COLO668 (cell line): ENCODE data around the gene BLACAT1.

Experiments used
- DNase-seq: peaks from one replicate; lab custom pipeline; 2025; ENCODE audit not compliant: unreplicated experiment; lab: John Stamatoyannopoulos, UW

Gene BLACAT1

DNA sequence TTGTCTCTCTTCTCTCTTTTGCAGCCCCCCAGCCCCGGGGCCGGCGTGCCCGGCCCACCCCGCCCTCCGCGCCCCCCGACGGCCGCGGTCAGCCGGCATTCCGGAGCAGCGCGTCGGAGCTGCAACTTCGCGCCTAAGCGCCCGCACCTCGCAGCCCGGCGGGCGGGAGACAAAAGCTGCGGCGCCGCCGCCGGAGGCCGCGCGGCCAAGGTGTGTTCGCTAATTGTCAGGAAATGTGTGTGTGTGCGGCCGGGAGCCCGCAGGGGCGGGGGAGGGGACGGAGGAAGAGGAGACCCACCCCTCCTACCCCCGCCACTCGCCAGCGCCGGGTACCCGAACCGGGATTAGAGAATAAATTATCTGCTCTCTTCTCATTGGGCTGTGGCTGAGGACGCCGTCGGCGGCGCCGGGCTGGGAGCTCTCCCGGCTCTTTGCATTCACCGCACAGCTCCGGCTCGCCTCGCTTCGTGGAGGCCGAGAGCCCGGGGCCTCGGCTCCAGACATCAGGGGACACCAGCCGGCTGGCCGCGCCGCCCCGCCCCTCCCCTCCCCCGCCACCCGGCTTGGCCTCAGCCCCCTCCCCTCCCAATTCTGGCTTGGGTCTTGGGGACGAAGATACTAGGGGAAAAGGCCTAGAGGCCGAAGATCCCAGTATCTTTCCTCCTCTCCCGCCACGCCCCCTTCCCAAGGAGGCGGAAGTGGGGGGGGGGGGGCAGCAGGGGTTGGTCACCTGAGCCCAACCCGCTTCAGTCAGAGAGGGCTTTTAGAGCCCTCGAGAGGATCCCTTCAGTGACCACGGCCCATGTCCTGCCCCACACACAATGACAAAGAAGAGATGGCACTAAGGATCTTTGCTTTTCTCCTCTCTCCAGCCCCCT, 1.3 kb upstream of the BLACAT1 start:
- peak; percentile 78 for DNase-seq

DNA sequence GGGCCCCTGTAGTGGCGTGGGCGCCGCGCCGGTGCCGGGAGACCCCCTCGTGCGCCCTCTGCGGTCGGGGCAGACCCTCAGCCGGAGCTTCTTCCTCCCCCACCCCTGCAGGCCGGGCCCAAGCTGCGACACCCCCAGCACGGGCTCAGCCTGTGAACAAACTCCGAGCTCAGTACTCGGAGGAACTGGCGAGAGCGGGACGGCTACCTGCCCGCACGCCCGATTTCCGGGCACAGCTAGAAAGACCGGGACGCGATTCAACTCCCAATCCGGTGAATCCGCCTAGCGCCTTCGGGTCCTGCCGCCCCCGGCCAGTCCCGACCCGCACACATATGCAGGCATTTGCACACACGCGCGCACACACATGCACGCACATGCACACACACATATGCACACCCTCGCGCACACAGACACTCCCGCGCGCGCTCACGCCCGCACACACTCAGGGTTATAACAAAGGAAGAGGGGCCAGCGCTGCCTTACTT, 580 bp upstream of the BLACAT1 start:
- DNase-seq = peak; percentile 48

DNA sequence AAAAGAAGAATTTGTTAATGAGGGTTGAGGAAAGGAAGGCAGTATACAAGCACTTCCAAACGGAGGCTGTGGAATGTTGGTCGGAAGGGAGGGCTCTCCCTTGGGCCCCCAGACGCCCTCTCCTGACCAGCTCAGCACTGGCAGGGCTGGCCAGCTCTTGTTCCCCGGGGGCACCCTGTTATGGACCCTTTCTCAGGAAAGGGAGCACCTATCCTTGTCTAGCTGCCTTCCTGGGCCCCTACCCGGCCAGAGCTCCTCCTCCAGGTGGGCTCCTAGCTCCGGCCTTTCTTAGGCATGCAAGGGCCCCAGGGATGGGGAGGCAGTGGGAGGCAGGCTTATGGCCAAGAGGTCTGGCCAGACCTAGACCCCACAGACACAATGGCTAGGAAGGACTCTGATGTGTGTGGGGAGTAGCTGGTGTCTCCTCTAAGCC, 926 bp downstream of the BLACAT1 start:
- DNase-seq = no peak

DNA sequence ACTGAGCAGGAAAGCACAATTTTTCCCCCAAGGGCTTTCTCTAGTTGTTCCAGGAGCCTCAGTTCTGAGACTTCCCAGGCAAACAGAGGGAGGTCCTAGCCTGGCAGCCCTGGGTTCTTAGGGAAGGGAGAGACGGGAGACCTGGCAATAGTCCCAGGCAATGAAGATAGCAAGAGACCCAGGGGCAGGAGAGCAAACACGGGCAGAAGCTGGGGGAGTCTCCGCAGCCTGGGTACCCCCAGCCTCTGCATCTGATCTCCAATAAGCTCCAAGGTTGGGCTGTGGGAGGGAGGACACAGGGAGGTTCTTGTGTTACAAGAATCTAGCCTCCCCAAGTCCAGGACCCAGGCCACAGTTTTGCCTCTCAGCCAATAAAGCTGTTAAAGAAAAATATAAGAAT, 2.4 kb downstream of the BLACAT1 start:
- DNase-seq = no peak

DNA sequence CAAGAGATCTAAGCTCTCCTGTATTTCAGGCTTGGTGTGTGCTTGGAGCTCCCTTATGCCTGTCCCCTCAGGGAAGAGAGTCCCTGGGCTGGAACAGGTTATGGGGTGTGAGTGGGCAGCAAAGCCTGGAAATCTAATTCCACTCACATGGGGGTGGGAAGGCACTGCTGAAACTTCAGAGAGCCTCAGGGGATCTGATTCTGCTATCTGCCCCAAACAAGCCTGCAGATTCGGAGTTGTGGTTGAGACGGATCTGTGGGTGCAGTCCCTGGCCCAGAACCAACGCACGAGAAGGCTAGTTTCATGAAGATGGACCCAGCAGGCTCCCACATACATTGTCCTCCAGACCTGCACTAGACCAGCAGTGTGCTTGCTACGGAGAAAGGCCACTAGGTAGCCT, 2.9 kb downstream of the BLACAT1 start:
- no peak for DNase-seq

DNA sequence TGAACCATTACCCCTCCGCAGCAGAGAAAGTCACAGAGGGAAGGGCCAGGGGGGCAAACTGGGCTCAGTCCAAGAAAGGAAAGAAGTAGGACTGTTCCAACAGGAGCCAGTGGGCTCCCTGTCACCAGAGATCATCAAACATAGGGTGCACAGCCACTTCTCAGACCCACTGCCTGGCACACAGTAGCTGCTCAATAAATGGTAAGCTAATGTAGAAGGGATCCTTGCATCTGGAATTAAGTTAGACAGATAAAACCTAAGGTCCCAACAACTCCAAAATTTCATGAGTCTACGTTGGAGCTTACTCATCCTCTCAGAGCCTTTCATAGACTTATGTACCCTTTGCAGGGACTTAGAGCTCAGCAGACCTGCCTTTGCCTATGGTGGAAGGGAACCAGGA, 3.5 kb downstream of the BLACAT1 start:
- DNase-seq = no peak

DNA sequence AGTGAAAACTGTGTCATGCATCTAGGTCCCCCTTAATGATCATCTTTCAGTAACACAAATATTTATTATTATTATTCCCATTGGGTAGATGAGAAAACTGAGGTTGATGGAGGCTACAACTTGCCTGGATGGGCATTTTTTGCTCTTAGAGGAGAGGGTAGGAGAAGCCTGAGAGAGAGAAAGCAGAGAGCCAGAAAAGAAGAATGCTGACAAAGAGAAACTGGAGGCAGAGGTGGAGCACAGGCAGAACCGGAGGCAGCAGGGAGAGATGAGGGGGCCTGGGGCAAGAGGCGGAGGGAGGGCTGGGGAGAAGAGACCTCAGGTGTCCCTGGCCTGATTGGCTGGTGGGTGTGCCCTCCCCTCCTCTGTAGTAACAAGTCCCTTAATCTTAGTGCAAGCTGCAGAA, 4.1 kb downstream of the BLACAT1 start:
- no peak for DNase-seq

DNA sequence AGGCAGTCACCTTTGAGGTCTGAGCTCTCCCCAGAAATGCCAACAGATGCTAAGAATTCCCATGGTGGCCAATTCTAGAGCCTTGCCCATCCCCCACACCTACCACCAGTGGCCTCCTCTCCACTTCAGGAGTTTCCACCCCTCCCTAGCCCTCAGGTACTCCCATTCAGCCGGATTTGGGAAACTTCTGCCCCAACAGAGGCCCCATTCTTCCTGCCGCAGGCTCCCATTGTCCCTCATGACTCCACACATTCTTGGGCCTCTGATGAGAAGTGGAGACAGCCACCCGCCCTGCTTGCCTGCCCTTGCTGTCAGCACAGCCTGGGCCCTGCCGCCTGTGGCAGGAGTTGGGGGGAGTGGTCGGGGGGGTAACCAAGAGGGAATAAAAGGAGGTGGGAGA, 4.6 kb downstream of the BLACAT1 start:
- DNase-seq = no peak

DNA sequence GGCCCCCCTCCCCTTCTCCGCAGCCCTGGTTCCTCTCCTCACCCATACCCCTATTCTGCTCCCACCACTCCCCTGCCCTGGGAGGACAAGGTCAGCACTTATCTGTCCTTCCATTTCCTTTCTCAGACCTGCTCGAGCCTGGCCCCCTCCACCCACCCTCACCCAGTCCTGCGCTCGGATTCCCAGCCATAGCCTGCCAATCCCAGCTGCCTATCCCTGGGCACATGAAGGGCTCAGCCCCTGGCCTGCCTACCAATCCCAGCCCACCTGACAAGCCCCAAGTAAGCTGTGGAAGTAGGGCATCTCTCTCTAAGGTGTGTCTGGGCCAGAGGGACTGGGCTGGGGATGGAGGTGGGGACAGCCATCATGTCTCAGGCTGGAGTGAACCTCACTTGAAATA, 5.4 kb downstream of the BLACAT1 start:
- DNase-seq = no peak

DNA sequence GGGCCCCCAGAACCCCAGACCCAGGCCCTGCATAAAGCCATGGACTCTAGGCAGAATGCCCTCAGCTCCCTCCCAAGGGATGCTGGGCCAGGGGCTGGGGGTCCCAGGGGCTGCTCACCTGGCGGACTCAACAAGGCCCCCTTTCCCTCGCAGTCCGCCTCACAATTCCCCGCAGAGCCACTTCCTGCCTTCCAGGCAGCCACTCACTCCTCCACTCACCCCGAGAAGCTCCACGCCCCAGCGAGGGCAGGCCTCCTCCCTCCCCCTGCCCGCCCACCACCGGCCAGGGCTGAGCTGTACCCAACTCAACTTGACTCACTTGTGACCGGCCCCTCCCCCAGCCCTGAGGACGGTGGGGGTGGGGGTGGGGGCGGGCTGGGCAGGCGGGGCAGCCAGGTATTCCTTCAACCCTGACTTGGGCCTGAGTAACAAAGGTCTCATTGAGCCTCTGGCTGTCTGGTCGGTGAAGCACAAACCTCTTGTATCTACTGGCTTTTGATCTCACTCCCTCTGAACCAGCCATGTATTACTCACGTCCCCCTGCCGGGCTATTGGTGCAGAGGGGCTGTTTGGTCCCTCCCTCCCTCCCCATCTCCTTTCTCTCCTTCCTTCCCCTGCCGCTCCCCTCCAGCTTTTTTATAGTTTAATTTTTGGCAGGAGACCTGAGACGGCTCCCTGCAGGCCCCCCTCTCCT, 5.9 kb downstream of the BLACAT1 start:
- peak; percentile 24 for DNase-seq

DNA sequence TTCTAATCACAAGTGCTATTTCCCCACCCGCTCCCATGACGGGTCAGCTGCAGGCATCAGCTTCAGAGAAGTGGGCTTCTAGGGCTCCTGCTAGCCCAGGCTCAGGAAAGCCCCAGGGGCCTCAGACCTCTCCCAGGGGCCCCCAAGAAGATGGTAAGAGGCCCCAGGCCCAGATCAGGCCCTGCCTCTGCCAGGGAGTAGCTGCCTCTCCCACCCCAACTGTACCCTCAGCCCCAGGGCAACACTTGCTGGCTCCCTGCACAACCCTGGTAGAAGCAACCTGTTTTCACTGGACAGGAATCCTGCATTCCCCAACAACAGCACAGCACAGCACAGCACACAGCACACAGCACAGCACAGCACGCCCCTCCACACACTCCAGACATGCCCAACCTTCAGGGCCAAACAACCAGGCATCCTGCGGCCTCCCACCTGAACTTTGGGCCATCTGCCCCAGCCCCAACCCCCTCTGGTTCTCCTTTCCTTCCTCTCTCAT, 6.5 kb downstream of the BLACAT1 start:
- no peak for DNase-seq

DNA sequence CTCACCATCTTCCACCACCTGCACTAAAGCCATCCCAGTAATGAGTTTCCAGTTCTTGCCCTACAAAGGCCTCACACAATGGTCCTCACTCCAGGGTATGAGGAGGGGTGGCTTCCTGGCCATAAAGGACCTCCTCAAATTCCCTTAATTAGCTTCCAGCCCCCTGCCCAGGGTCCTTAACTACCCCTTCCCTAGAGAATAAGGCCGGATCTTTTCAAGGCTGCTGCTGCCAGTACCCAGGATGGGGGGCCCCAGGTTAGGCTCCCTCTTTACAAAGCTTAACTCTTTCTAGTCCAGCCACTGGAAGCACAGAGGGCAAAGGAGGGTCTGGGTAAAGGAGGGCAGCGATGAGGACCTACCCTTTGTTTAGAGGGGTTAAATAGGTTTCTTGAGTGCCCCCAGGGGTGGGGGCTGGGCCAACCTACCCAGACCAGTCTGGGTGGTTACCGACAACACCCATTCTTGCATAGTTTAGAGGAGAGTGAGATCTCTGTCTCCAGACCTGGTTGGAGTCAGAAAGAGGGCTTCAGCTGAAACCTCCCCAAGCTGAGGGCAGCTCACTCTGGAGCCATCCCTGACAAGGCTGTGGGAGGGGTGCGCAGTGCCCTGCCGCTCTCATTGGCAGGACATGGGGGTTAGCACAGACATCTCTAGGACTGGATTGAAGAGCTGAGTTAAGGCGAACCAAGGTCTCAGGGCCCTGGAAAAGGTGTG, 7.1 kb downstream of the BLACAT1 start:
- no peak for DNase-seq

DNA sequence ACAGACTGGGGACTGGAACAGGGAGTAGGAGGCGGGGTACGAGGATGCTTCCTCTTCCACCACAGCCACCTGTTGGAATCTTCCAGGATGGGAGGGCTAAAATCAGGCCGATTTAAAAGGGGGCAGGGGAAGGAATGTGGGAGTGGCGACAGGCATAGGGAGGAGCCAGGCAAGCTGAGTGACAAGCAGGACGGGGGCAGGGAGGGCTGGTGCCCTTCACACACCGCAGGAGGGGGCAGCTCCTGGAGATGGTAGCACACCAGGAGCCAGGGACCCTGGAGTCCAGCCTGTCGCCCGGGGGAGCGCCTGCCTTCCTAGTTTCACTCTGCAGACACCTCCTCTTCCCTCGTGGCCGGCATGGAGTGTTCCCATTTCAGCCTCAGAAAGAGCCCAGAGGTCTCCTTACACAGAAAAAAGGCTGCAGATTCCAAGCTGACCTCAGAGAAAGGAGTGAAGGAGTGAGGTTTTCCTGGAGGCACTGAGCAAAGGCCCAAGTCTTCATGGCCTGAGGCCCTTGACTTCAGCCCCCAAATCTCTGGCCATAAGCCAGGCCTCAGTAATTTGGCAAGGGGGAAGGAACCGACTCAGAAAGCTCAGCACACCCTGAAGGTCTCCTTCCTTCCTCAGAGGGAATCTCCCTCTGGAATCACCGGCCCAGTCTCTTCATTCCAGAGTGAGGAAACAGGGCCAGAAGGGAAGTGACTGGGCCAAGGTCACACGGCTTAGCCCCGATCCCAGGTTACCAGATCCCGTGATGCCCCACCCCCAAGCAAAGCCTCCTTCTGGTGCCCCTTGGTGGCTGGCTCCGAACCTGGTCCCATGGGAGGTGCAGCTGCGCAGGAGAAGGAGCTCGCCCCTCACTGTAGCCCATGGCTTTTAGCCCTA, 8.1 kb downstream of the BLACAT1 start:
- DNase-seq = no peak

DNA sequence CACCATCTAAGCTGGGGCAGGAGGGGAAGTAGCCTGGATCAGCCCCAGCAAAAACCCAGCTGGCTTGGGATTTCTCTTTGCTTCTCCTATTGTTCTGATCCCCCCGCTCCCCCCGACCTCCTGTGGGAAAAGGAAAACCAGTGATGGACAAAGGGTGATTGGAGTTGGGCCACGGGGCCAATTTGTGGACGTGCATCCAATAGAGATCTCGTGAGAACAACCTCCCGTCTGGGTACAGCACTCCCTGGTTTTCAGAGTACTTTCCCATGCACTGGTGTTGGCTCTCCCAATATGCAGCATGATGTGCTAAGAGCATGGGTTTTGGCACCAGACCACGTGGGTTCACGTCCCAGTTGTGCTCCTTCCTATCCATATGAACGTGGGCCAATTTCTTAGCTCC, 9.0 kb downstream of the BLACAT1 start:
- DNase-seq = no peak

DNA sequence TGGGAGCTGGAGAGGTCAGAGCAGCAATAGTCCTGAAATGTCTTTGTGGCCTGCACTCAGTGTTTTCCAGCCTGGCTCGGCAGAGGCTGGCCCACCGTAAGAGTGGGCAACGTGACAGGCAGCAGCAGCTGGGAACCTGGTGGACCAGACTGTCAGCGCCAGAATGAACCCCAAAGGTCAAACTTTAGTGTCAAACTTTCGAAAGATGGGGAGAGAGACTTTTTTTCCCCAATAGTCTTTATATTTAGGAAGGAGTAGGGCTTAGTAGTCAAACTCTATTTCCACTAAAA, 10.3 kb downstream of the BLACAT1 start:
- DNase-seq = no peak

DNA sequence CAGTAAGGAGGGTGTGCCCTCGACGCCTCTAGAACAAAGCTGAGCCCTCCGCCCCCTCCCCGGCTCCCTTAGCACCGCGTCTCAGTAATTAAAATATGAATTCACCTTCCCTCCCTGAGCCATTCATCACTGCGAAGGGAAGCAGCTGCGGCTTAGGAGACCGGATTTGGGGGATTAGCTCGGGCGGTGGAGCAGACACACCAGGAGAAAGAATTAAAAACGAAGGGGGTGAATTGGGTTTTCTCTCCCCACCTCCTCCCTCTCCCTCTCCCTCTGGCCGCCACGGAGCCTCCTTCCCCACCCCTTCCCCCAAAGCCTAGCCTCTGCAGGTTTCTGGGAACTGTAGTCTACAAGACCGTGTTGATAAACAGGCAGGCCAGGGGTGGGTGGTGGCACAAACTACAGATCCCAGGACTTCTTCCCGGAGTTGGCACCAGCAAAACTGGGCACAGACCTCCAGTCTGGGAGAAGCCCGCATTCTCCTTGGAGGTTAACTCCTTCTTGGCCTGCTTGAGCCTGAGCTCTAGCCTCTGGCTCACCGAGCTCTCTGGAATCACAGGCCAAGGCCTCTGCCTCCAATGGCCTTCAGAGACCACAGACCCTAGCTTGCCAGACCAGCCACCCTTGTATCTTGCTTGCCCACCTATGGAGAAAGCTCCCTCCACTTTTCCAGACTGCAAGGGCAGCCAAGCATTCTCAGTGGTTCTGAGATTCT, 10.8 kb downstream of the BLACAT1 start:
- no peak for DNase-seq

DNA sequence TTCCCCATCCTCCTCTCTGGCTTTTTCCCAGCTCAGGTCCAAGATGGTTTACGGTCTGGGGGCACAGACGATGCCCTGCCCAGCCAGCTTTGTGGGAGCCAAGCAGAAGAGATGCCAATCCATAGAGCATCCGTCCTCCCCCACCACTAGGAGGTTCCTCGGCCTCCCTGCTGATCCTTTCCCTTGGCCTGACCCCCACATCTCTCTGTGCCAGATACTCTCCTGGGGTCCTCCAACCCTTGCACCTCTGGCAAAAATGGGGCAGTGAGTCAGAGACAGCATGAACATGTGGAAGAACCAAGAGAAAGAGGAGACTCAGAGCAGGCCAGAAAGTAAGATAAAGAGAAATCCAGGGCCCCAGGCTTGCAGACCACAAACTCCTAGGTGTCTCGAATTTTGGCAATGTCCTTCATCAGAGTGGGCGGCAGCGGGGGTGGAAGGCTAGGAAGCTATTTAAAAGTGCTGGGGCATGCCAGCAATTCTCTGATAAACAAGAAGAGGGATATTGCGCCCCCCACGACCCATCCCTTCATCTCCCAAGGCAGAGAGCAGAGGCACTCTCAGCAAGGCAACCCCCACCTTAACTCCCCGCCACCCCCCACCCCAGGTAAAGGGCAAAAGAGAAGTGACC, 11.4 kb downstream of the BLACAT1 start:
- DNase-seq = no peak

DNA sequence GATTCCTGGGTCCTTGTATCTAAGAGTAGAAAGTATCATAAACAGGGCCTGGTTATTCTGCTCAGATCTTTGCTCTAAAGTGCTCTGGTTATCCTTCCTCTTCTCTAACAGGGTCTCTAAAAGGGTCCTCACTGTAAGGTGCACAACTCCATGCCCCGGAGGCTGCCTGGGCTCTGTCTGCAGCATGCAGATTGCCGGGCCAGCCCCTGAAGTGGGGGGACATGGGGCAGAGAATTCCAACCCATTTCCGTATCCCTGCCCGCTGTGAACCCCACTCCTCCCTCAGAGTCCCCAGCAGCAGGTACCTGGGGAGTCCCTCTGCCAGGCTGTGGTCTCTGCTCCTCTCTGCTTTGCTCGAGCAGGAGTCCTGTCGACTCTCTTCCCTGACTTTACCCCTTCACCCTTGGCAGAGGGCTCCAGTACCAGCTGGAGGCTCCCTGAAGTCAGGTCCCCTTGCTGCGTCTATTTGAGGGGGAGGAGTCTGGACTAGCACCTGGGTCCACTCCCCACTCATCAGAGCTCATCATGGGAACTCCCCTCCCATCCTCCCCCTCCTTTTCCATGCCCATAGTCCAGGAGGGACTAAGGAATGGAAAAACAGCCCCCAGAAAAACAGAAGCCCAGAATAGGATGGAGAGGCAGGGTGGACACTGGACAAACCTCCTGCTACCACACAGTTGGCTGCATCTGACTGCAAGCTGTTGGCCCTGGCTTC, 12.1 kb downstream of the BLACAT1 start:
- DNase-seq = no peak
